Panc1 (cell line): ENCODE data around the gene OR7A10. TPM values are rescaled to one million over a fixed set of nuclear protein-coding genes. Genes with fewer than 3 reads are reported as not detected.

Experiments
- ATAC-seq: fragments of 200-7000 bp; cut with Tn5 transposase; 2 replicates; pipeline ENCODE4 v1.9.1; 2020; ENCODE audit warnings: mild to moderate bottlenecking, moderate library complexity
- BruUV-seq: library from RNA; stranded (reverse); fragments of 400-500 nt; replicated peaks from 2 replicates; lab custom pipeline; 2021; lab: Mats Ljungman, UMichigan
- CTCF ChIA-PET: fragments of 300-600 bp; sonication (Branson Sonifier 250); formaldehyde crosslinking; loops from one replicate; lab custom pipeline; 2022; ENCODE audit warnings: antibody characterized with exemption; lab: Charles Lee
- POLR2A ChIA-PET: fragments of 300-600 bp; sonication (Branson Sonifier 250); formaldehyde crosslinking; loops from one replicate; lab custom pipeline; 2022; ENCODE audit warnings: antibody characterized with exemption; lab: Charles Lee
- DNase-seq: peaks from one replicate; pipeline ENCODE4 v3.0.0-alpha.2; 2010; ENCODE audit warnings: low read depth, low spot score
- H3K27ac ChIP-seq: 2 replicates; pipeline ENCODE4 v1.5.1; 2011; ENCODE audit warnings: mild to moderate bottlenecking, low read length, inconsistent platforms
- H3K27me3 ChIP-seq: fragments of 200-500 bp; sonication (Bioruptor generic); 2 replicates; pipeline ENCODE4 v1.6.0; 2014; ENCODE audit warnings: low read length, inconsistent platforms; ENCODE audit not compliant: control insufficient read depth, insufficient read depth
- H3K36me3 ChIP-seq: fragments of 200-500 bp; sonication (Bioruptor generic); 2 replicates; pipeline ENCODE4 v1.5.1; 2014; ENCODE audit warnings: inconsistent platforms, mild to moderate bottlenecking, low read length, moderate library complexity; ENCODE audit not compliant: control insufficient read depth, insufficient read depth
- H3K4me1 ChIP-seq: 2 replicates; pipeline ENCODE4 v1.5.1; 2011; ENCODE audit warnings: inconsistent platforms, mild to moderate bottlenecking, low read length, moderate library complexity; ENCODE audit not compliant: control insufficient read depth, insufficient read depth
- H3K4me3 ChIP-seq, 2 experiments: 2 replicates each; pipeline ENCODE4 v1.5.1; 2011 to 2012; ENCODE audit warnings: low read depth in 2 of 2, low read length in 2 of 2, mild to moderate bottlenecking in 2 of 2, inconsistent platforms in 1 of 2, moderate library complexity in 1 of 2
- H3K9me3 ChIP-seq: fragments of 200-500 bp; sonication (Bioruptor generic); 2 replicates; pipeline ENCODE4 v1.5.1; 2014; ENCODE audit warnings: low read depth, mild to moderate bottlenecking, inconsistent platforms, low read length, moderate library complexity; ENCODE audit not compliant: control insufficient read depth, insufficient read depth
- POLR2AphosphoS5 ChIP-seq: IDR thresholded peaks from 2 replicates; pipeline ENCODE4 v1.6.1; 2012; ENCODE audit warnings: mild to moderate bottlenecking, low read depth, low read length, moderate library complexity
- SIN3A ChIP-seq: IDR thresholded peaks from 2 replicates; pipeline ENCODE4 v1.6.1; 2012; ENCODE audit warnings: low read depth, mild to moderate bottlenecking, low read length, moderate library complexity, borderline replicate concordance; ENCODE audit not compliant: insufficient read depth
- TCF7L2 ChIP-seq: IDR thresholded peaks from 2 replicates; pipeline ENCODE4 v1.6.1; 2011; ENCODE audit warnings: mild to moderate bottlenecking, low read depth, low read length, inconsistent platforms
- in situ Hi-C: cut with HindIII; loops from 2 replicates; pipeline ENCODE4 v1.10.0; 2016; ENCODE audit warnings: low sequenced_read_pairs, low pct_unique_long_range_greater_than_20kb
- intact Hi-C: fragments of 100-400 bp; cut with micrococcal nuclease; formaldehyde crosslinking; loops from one replicate; pipeline ENCODE4 v1.10.0; 2022; ENCODE audit not compliant: unreplicated experiment
- total RNA-seq: library from RNA; stranded (reverse); gene quantifications from one replicate; pipeline ENCODE4 v1.2.1, GENCODE V29; 2021; ENCODE audit not compliant: unreplicated experiment
- TF ChIP-seq, protein P1 (sequence below): fragments of 450-650 bp; IDR thresholded peaks from 2 replicates; pipeline ENCODE4 v1.5.1; 2017; ENCODE audit warnings: mild to moderate bottlenecking
- TF ChIP-seq, protein P2 (sequence below), 2 experiments: IDR thresholded peaks; 2 replicates each; pipeline ENCODE4 v1.6.1; 2011 to 2012; ENCODE audit warnings: low read depth in 2 of 2, control low read depth in 1 of 2, low read length in 1 of 2, mild to moderate bottlenecking in 1 of 2, moderate library complexity in 1 of 2; ENCODE audit not compliant: insufficient read depth in 1 of 2

Gene OR7A10
- total RNA-seq, 1 experiment from 2014 or later = not detected

- BruUV-seq = no TSS peak
- peaks cover 4% of the 10 kb centered on the region; the same call in 1 of the 2 replicates for H3K27me3 ChIP-seq
- no peak overlapping the region for H3K27ac ChIP-seq
- POLR2A ChIA-PET = no interaction called here
- no peaks in the 10 kb centered on the region for H3K4me1 ChIP-seq
- CTCF ChIA-PET = no interaction called here
- no peak for DNase-seq
- no peak for ATAC-seq
- no peak overlapping the region for H3K4me3 ChIP-seq
- intact Hi-C loops (no loop called here), in situ Hi-C loops (no loop called here)
- no peaks in the 10 kb centered on the region for H3K36me3 ChIP-seq
- H3K9me3 ChIP-seq = no peaks in the 10 kb centered on the region
- TF ChIP-seq TCF7L2 = no peak
- TF ChIP-seq, protein P1, sequence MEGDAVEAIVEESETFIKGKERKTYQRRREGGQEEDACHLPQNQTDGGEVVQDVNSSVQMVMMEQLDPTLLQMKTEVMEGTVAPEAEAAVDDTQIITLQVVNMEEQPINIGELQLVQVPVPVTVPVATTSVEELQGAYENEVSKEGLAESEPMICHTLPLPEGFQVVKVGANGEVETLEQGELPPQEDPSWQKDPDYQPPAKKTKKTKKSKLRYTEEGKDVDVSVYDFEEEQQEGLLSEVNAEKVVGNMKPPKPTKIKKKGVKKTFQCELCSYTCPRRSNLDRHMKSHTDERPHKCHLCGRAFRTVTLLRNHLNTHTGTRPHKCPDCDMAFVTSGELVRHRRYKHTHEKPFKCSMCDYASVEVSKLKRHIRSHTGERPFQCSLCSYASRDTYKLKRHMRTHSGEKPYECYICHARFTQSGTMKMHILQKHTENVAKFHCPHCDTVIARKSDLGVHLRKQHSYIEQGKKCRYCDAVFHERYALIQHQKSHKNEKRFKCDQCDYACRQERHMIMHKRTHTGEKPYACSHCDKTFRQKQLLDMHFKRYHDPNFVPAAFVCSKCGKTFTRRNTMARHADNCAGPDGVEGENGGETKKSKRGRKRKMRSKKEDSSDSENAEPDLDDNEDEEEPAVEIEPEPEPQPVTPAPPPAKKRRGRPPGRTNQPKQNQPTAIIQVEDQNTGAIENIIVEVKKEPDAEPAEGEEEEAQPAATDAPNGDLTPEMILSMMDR = no peak
- no peak for TF ChIP-seq SIN3A
- TF ChIP-seq POLR2AphosphoS5 = no peak
- TF ChIP-seq, protein P2, sequence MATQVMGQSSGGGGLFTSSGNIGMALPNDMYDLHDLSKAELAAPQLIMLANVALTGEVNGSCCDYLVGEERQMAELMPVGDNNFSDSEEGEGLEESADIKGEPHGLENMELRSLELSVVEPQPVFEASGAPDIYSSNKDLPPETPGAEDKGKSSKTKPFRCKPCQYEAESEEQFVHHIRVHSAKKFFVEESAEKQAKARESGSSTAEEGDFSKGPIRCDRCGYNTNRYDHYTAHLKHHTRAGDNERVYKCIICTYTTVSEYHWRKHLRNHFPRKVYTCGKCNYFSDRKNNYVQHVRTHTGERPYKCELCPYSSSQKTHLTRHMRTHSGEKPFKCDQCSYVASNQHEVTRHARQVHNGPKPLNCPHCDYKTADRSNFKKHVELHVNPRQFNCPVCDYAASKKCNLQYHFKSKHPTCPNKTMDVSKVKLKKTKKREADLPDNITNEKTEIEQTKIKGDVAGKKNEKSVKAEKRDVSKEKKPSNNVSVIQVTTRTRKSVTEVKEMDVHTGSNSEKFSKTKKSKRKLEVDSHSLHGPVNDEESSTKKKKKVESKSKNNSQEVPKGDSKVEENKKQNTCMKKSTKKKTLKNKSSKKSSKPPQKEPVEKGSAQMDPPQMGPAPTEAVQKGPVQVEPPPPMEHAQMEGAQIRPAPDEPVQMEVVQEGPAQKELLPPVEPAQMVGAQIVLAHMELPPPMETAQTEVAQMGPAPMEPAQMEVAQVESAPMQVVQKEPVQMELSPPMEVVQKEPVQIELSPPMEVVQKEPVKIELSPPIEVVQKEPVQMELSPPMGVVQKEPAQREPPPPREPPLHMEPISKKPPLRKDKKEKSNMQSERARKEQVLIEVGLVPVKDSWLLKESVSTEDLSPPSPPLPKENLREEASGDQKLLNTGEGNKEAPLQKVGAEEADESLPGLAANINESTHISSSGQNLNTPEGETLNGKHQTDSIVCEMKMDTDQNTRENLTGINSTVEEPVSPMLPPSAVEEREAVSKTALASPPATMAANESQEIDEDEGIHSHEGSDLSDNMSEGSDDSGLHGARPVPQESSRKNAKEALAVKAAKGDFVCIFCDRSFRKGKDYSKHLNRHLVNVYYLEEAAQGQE (IDR thresholded peaks at IDR 0.05; ENCODE audit: insufficient read depth in 1 of 2, low read depth in 2 of 2, low read length in 1 of 2) = no peak
Observed at GRCh38 chr19:14826006-14826405, 22.7 kb downstream of the OR7A10 start.

GRCh38 chr19:14821937-14822336 lies 26.8 kb downstream of the OR7A10 start:
- Histone ChIP-seq H3K4me1 (no peaks in the 10 kb centered on the region), H3K36me3 (no peaks in the 10 kb centered on the region), H3K27me3 (peaks cover 4% of the 10 kb centered on the region; the same call in 1 of the 2 replicates), H3K9me3 (no peaks in the 10 kb centered on the region), H3K4me3 (no peak overlapping the region), H3K27ac (no peak overlapping the region)
- ChIA-PET CTCF (no interaction called here), POLR2A (no interaction called here)
- BruUV-seq = no TSS peak
- TF ChIP-seq, protein P2 (IDR thresholded peaks at IDR 0.05; ENCODE audit: insufficient read depth in 1 of 2, low read depth in 2 of 2, low read length in 1 of 2) = no peak
- TF ChIP-seq, protein P1 = no peak
- no peak for TF ChIP-seq POLR2AphosphoS5
- no peak for TF ChIP-seq TCF7L2
- TF ChIP-seq SIN3A = no peak
- in situ Hi-C loops (no loop called here), intact Hi-C loops (no loop called here)
- DNase-seq = no peak
- no peak for ATAC-seq
